Keratinocyte (primary cell): ENCODE data around the gene METTL22. TPM values are rescaled to one million over a fixed set of nuclear protein-coding genes. Genes with fewer than 3 reads are reported as not detected.

Experiments
- DNase-seq: peaks from one replicate; pipeline ENCODE4 v3.0.0-alpha.2; 2011; ENCODE audit warnings: low read depth, missing footprints, low spot score
- FAIRE-seq: peaks from 2 replicates; lab custom pipeline; 2011; peaks lifted over from hg19 to GRCh38; lab: Jason Lieb, UNC
- H2AFZ ChIP-seq: 2 replicates; pipeline ENCODE4 v1.6.0; 2012; ENCODE audit warnings: low read length, control low read depth, inconsistent platforms; ENCODE audit not compliant: control insufficient read depth
- H3K27ac ChIP-seq: 2 replicates; pipeline ENCODE4 v1.5.1; 2011; ENCODE audit warnings: low read length; ENCODE audit not compliant: control insufficient read depth, insufficient read depth
- H3K27me3 ChIP-seq: 3 replicates; pipeline ENCODE4 v1.6.0; 2011; ENCODE audit warnings: low read length; ENCODE audit not compliant: control insufficient read depth, insufficient read depth; ENCODE audit errors: extremely low read depth
- H3K36me3 ChIP-seq, 2 experiments: 2 replicates in 1 of 2; 3 replicates in 1 of 2; pipeline ENCODE4 v1.5.1; 2011; ENCODE audit warnings: low read length in 2 of 2, mild to moderate bottlenecking in 1 of 2; ENCODE audit not compliant: control insufficient read depth in 2 of 2, insufficient read depth in 2 of 2; ENCODE audit errors: extremely low read depth in 1 of 2
- H3K4me1 ChIP-seq: 3 replicates; pipeline ENCODE4 v1.5.1; 2011; ENCODE audit warnings: low read length; ENCODE audit not compliant: control insufficient read depth, insufficient read depth; ENCODE audit errors: extremely low read depth
- H3K4me2 ChIP-seq: 3 replicates; pipeline ENCODE4 v1.6.0; 2011; ENCODE audit warnings: low read depth, low read length; ENCODE audit not compliant: control insufficient read depth, insufficient read depth; ENCODE audit errors: extremely low read depth
- H3K4me3 ChIP-seq, 3 experiments: fragments of 200-600 bp in 1 of 3; sonication (generic) in 1 of 3; 2 replicates in 2 of 3; 3 replicates in 1 of 3; pipeline ENCODE4 v1.5.1; 2011 to 2016; ENCODE audit warnings: low read length in 3 of 3, mild to moderate bottlenecking in 3 of 3, control low read depth in 2 of 3, inconsistent platforms in 1 of 3, low read depth in 1 of 3, mixed read lengths in 1 of 3, mixed run types in 1 of 3, moderate library complexity in 1 of 3; ENCODE audit not compliant: control insufficient read depth in 2 of 3, insufficient read depth in 2 of 3; ENCODE audit errors: extremely low read depth in 1 of 3
- H3K79me2 ChIP-seq: 2 replicates; pipeline ENCODE4 v1.6.0; 2012; ENCODE audit warnings: low read length; ENCODE audit not compliant: control insufficient read depth, insufficient read depth
- H3K9ac ChIP-seq: 3 replicates; pipeline ENCODE4 v1.6.0; 2011; ENCODE audit warnings: low read length; ENCODE audit not compliant: control insufficient read depth, insufficient read depth; ENCODE audit errors: extremely low read depth
- H3K9me1 ChIP-seq: 3 replicates; pipeline ENCODE4 v1.6.0; 2011; ENCODE audit warnings: low read length; ENCODE audit not compliant: control insufficient read depth, insufficient read depth; ENCODE audit errors: extremely low read depth
- H3K9me3 ChIP-seq: 2 replicates; pipeline ENCODE4 v1.5.1; 2012; ENCODE audit warnings: low read depth, low read length; ENCODE audit not compliant: control insufficient read depth
- H4K20me1 ChIP-seq: 3 replicates; pipeline ENCODE4 v1.6.0; 2011; ENCODE audit warnings: low read length; ENCODE audit not compliant: control insufficient read depth, insufficient read depth; ENCODE audit errors: extremely low read depth
- CTCF ChIP-seq, 3 experiments: IDR thresholded peaks in 1 of 3; conservative IDR thresholded peaks in 1 of 3; optimal IDR thresholded peaks in 1 of 3; 2 replicates in 2 of 3; 3 replicates in 1 of 3; pipeline versions ENCODE3 to v1.5.1; 2011; ENCODE audit warnings: low read length in 3 of 3, mild to moderate bottlenecking in 3 of 3, moderate library complexity in 2 of 3, control low read depth in 1 of 3, inconsistent platforms in 1 of 3; ENCODE audit not compliant: insufficient read depth in 2 of 3; ENCODE audit errors: extremely low read depth in 1 of 3
- EZH2 ChIP-seq: IDR thresholded peaks from one replicate; pipeline ENCODE4 v1.6.1; 2012; ENCODE audit warnings: inconsistent platforms, mild to moderate bottlenecking, low read length, moderate library complexity
- dilution Hi-C: fragments of 300-500 bp; cut with MboI; formaldehyde crosslinking; loops from one replicate; pipeline ENCODE4 v1.7.0; 2020; ENCODE audit warnings: low sequenced_read_pairs; ENCODE audit not compliant: extremely low pct_ligation_motif_present
- polyA plus RNA-seq, 5 experiments: library from polyadenylated mRNA; depleted of rRNA in 3 of 5; stranded (reverse) in 3 of 5; stranded (forward) in 1 of 5; unstranded in 1 of 5; fragments of >200 nt; gene quantifications; 1 replicate in 1 of 5; 2 replicates in 3 of 5; 3 replicates in 1 of 5; pipeline versions ENCODE4 v1.2.1 to v1.2.3, GENCODE V29; 2011 to 2012; ENCODE audit warnings: missing spikeins in 2 of 5, low read depth in 1 of 5, low replicate concordance in 1 of 5

METTL22 gene
- polyA plus RNA-seq, 1 donor (not counting 4 experiments of a cell fraction or from before 2014, with no cell fraction given), result 31.1 TPM

- H3K4me3 ChIP-seq, result peak overlapping the region in 1 of 3 experiments; percentile 42
- no peaks in the 10 kb centered on the region for H3K27me3 ChIP-seq
- H2AFZ ChIP-seq, result no peak overlapping the region
- no peaks in the 10 kb centered on the region for H3K36me3 ChIP-seq
- peak overlapping the region; percentile 43 for H3K9ac ChIP-seq
- H3K79me2 ChIP-seq, result no peaks in the 10 kb centered on the region
- no peak for DNase-seq
- peak overlapping the region; percentile 59 for H3K27ac ChIP-seq
- peak overlapping the region; percentile 83 for H3K4me2 ChIP-seq
- no peaks in the 10 kb centered on the region for H4K20me1 ChIP-seq
- H3K9me1 ChIP-seq, result peaks cover 2% of the 10 kb centered on the region
- H3K9me3 ChIP-seq, result no peaks in the 10 kb centered on the region
- TF ChIP-seq CTCF (optimal IDR thresholded peaks at IDR 0.05 in 1 of 3, IDR thresholded peaks at IDR 0.05 in 1 of 3, conservative IDR thresholded peaks at IDR 0.05 in 1 of 3; ENCODE audit: extremely low read depth in 1 of 3, insufficient read depth in 2 of 3, low read length in 3 of 3) (no peak), EZH2 (no peak)
- H3K4me1 ChIP-seq, result peaks cover 48% of the 10 kb centered on the region
- FAIRE-seq, result peak; percentile 84
- dilution Hi-C loops, result no loop called here
These were observed 56.8 kb downstream of the METTL22 start for GRCh38 chr16:8678068-8678927.

- no peak for TF ChIP-seq CTCF (optimal IDR thresholded peaks at IDR 0.05 in 1 of 3, IDR thresholded peaks at IDR 0.05 in 1 of 3, conservative IDR thresholded peaks at IDR 0.05 in 1 of 3; ENCODE audit: extremely low read depth in 1 of 3, insufficient read depth in 2 of 3, low read length in 3 of 3)
- H3K79me2 ChIP-seq, result no peaks in the 10 kb centered on the region
- peak overlapping the region; percentile 27 for H3K4me2 ChIP-seq
- FAIRE-seq (no peak), DNase-seq (no peak)
- dilution Hi-C loops, result no loop called here
- H2AFZ ChIP-seq, result no peak overlapping the region
- H3K4me3 ChIP-seq, result no peak overlapping the region
- H3K27me3 ChIP-seq, result no peaks in the 10 kb centered on the region
- peaks cover 48% of the 10 kb centered on the region for H3K4me1 ChIP-seq
- no peaks in the 10 kb centered on the region for H3K36me3 ChIP-seq
- H3K9me1 ChIP-seq, result peaks cover 2% of the 10 kb centered on the region
- H3K27ac ChIP-seq, result peak overlapping the region; percentile 25
- H3K9ac ChIP-seq, result peak overlapping the region; percentile 15
- no peaks in the 10 kb centered on the region for H3K9me3 ChIP-seq
- H4K20me1 ChIP-seq, result no peaks in the 10 kb centered on the region
These were observed 57.7 kb downstream of the METTL22 start for GRCh38 chr16:8679151-8679550.
